Left forelimb (tissue), 1 donor: ENCODE measurements around the gene TMEM63C.
"Not testable (repeated sequence)": the region's sequence is repeated elsewhere in the genome, so short reads cannot be mapped to it uniquely, and the experiment has no call there.

ENCODE experiments used
- DNase-seq: peaks from one replicate; pipeline ENCODE4 v3.0.0-alpha.2; 2018; ENCODE audit warnings: low spot score

TMEM63C gene

DNA sequence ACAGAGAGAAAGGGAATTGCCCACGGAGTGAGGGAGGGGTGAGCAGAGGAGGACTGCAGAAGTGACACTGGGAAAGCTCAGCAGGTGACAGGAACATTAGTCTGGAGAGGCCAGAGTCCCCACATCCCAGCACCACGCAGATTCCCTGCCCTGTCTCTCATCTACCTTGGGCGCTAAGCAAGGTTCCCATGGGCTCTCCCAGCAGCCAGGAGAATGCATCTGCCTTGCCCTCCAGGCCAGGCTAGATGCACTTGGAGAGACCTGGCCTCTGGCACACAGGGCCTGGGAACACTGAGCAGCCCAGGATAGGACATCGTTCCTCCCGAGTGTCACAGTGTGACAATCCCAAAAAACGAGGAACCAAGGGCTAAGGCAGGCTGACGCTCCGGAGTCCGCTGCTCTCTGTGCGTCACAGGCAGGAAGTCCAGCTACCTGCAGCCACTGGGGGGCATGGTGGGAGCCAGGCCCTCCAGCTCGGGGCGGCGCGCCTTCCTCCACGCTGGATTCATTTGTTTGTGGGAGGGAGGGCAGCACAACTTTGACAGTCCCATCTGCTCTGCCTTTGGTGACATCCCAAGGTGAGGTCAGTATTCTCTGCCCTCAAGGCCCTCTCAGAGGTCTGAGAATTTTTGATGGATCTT, 94.8 kb downstream of the TMEM63C start:
- no peak for DNase-seq

DNA sequence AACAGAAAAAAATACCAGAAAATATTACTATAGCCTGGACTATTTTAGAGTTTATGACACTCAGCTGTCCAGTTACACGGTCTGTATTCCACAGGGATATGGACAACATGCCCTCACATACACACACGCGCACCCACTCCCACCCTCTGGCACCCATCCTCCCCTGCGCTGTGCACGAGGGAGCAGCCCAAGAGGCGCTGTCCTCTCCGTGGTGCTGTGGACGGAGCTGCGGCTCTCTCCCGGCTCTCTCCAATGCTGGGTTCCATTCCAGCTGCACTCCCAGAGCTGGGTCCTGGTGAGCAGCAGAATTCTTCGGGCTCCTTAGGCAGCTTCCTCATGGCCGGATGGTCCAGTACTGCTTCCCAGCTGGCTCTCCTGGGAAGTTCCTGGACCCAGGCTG, 95.4 kb downstream of the TMEM63C start:
- DNase-seq: no peak

DNA sequence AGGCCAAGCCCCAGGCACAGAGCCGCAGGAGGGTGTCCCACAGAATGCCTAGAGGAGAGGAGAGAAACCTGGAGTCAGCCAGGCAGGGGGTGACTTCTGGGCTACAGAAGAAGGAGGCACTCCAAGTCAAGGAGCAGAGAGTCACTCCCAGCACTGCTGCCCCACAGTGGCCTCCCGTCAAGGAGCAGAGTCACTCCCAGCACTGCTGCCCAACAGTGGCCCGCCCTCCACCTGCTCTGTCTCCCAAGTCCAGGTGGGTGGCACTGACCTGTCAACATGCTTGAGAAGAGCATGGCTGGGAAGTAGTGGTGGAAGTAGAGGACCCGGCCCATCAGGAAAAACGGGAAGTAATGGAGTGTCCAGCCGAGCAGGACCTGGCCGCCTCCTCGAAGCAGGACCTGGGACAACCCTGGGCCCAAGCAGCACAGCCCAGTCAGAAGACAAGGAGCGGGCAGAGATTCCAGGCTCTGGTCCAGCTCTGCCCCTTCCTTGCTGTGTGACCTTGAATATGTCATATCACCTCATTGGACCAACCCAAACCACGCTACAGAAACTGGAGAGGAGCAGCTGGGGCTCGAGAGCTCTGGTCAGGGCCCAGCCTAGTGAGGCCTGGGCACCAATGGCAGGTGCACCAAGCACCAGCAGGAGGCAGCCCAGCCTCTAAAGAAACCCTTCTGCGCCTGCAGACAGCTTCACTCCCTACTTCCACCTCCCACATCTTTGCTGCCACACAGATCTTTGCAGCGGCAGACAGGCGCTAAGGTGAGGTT, 97.0 kb downstream of the TMEM63C start:
- DNase-seq: no peak

DNA sequence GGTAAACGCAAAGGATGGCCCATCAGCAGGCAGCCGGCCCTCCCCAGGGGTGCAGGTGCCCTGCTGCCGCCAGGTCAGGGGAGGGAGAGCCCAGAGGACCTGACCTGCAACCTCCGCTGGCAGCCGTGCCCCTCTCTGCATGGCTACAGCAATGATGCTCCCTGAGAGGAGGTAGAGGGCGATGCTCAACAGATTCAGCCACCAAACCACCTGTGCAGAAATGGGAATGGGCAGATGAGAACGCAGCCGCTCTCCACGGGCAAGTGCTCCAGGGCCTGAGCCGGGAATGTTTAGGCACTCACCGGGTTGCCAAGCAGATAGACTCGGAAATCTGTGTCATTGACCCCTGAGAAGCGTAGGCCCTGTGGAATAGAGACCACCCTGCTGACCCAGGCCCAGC, 98.1 kb downstream of the TMEM63C start:
- DNase-seq: no peak

DNA sequence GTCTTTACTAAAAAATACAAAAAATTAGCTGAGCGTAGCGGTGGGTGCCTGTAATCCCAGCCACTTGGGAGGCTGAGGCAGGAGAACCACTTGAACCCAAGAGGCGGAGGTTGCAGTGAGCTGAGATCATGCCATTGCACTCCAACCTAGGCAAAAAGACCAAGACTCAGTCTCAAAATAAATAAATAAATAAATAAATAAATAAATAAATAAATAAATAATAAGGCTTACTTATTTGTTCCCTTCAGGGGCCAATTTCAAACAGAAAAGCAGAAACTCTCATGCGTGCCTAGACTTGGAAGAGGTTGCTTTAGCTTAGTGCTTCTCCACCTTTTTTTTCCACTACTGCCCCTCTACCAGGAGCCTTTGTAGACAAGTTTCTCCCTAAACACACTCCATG, 99.3 kb downstream of the TMEM63C start:
- not testable (repeated sequence) for DNase-seq

DNA sequence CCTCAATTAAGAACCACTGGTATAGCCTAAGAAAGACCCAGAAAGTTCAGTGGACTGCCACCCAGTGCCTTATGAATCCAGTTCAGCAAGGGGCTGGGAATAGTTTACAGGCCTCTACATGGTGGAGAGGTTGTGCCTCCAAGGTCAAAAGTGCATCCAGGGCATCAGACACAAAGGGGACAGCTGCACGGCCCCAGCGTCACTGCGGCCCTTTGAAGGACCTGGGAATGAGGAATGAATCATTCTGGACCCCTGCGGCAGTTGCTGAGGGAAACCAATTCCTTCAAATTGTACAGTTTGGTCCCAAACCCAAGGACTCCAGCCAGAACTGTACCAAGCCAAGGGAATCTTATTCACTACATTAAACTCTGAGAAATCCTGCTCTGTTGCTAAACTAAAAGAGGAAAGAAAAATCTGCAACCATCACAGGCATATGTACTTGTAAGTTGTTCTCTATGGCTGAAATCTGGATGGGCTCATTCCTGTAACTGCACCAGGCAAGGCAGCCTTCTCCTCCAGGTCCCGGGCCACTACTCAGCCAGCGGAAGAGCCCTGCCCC, 100.3 kb downstream of the TMEM63C start:
- DNase-seq: no peak

DNA sequence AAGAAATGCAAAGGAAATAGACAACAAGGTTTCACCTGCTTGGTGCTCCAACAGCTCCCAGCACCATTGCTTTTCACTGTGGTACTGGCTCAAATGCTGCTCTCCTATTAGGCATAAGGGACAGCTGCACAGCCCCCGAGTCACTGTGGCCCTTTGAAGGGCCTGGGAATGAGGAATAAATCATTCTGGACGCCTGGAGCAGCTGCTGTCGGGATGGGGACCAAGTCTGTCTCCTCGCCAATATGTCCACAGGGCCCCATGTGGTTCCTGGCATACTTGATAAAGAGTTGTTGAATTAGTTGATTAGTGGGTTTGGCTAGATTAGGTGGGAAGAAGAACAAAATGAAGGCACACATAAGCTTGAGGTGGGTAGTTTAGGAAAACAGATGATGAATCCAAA, 102.5 kb downstream of the TMEM63C start:
- no peak for DNase-seq

DNA sequence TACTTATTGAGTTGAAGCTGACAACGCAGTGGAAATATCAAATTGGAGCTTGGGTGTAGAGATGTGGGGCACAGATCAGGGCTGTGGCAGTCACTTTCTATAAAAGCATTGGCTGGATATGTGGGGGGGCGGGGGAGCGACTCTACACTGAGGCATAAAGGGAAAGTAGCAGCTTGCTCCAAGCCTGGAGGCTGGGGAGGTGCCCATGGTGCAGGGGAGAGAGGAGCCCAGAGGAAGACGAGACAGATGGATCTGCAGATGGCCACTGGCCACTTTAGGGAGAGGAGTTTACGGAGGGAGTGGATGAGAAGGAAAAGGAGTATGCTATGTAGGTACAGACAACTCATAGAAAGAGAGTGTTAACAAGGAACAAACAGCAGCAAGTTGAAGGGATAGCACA, 102.9 kb downstream of the TMEM63C start:
- DNase-seq: no peak

DNA sequence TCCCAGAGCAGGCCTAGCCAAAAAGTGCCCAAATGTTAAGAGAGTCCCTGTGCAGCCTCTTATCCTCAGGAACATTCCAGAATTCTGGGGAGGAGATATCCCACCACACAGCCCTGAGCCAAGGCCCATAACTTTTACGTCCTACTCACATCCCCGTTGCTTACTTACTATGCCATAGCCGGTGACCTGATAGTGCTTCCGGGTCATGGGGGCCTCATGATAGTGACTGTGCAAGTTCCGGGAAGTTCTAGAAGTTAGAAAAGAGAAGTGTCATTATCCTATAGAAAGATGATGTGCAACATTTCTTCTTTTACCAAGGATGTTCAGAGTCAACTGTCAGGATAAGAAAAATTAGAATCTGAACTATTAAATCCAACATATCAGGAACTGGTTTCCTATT, 105.0 kb downstream of the TMEM63C start:
- no peak for DNase-seq

DNA sequence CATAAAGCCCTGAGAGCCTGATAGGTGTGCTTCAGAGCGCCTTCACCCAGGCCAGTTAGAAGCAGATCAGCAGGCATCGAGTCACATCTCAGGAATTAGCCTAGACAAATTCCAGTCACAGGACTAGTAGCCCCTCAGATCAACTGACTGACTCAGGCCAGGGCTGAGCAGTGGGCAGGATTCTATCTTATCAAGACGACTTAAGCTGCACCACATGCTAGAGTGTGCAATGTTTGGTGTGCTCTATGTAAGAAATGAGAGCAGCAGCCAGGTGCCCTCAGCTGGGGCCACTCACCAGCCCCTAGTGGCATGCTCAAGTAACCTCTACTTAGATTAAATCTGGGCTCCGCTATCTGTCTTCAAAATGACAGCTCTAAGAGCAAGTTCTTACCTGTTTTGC, 109.1 kb downstream of the TMEM63C start:
- DNase-seq: no peak

DNA sequence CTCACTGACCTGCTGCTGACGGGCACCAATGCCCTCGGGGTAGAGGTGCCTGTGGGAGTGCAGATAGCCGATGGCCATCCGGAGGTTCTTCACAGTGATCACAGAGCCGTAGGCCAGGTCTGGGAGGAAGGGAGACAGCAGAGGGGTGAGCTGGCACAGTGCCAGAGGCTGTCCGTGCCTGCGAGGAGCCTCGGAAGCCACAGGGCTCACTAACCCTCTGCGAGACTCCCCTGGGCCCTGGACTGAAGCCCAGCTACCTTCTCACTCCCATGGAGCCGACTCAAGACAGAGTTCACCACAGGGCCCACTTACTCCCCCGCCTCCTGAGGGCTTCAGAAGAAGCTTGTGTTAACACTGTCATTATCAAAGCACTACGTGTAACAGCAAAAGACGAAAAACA, 114.6 kb downstream of the TMEM63C start:
- DNase-seq: no peak

DNA sequence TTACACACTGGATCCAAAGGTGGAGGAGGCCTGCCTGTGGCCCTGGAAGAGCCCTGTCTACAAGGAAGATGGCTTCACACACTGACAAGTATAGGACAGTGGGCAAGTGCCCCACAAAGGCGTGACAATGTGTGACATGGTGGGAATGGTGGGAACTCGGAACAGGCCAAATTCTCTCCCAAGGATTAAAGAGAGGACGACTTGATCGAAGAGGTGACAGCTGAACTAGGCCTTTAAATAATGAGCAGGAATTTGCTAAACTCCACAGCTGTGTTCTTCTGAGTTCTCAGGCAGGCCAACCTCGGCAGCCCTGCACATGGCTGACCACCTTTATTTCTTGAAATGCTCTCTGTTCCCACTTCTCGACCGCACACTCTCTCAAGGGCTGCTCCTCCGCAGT, 115.3 kb downstream of the TMEM63C start:
- no peak for DNase-seq

DNA sequence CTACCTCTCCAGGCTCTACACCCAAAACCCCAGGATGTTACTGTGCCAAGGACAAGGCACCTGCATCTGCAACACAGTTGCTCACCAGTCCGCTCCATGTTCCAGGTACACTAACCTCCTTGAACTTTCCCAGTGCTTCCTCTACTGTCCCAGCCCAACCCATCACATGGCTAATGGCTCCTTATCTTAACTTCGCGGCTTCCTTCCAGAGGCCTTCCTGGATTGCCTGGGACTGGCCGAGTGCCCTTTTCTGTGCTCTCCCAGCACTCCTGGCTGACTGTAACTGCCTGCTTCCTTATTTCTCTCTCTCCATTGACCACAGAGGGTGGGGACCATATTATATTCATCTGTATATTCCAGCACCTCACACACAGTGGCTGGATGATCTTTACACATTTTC, 118.2 kb downstream of the TMEM63C start:
- no peak for DNase-seq

DNA sequence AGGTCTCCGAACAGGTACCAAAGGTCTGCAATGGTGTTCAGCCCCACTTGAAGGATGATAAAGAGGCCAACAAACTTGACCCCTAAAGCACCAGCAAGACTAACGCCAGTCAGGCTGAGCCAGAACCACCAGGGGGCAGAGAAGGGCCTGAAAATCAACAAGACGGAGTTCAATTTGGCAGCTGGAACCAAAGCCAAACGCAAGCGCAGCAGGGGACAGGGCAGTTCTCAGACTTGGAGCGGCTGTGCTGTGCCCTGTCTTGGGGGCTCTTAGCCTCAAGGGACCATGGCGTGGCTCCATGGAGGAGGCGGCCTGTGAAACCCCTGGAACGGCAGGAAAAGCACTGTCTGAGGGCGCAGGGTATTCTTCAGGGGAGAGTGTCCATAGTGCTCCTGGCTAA, 119.5 kb downstream of the TMEM63C start:
- DNase-seq: no peak

DNA sequence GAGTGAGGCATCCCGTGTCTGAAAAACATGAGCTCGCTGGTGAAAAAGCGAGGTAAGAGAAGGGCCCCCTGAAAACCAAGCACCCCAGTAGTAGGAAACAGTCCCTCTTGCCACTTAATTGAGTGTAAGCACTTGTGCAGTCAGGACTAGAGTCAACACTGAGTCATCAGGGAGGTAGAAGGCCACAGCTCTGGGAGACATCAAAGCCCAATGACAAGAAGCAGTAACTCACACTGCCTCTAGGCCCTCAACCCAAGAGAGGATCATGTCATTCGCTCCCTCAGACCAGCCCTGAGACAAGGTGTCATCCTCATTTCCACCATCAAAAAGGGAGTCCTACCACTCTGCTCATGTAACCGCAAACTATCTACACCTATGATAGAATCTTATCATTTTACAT, 121.3 kb downstream of the TMEM63C start:
- DNase-seq: no peak

DNA sequence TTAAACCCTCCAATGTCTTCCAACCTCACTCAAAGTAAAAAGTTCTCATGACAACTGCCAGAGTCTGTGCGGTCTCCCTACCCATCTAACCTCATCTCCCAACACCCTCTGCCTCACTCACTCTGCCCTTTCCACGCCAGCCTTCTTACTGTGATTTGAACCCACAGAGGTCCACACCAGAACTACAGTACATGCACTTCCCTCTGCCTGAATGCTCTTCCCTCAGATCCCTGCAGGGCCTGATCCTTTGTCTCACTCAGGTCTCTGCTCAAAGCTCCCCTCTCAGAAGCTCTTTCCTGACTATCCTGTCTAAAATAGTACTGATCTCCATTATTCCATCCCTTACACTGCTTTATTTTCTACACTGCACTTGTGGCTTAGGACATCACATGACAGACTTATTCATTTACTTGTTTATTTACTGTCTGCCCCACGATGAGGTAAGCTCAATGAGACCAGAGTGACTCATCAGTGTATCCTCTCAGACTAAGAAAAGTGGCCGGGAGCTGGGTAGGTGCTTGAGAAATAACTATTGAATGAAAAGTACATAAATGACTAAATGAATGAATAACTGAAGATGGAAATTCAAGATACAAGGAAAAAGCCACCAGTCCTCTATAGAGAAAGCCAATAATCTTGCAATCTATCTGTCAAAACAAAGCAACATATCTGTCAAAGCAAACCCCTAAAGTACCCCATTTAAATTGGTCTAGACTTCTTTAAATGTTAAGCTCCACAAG, 122.0 kb downstream of the TMEM63C start:
- no peak for DNase-seq

DNA sequence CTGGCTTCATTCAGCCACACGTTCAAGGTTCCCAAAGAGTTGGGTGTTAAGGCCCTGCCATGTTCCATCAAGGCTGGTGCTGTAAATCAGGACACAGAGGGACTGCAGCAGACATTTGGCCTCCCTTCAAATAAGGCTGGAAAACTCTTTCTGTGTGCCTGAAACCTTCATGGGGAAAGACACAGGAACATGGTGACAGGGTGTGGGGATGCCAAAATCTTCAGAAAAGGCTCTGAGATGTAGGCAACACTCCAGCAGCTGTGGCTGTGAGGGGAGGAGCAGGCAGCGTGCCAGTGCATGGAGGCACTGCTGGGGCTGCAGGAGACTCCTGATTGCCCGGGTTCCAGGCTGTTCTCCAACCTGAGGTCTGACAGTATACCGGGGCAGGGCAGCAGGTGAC, 124.1 kb downstream of the TMEM63C start:
- no peak for DNase-seq

DNA sequence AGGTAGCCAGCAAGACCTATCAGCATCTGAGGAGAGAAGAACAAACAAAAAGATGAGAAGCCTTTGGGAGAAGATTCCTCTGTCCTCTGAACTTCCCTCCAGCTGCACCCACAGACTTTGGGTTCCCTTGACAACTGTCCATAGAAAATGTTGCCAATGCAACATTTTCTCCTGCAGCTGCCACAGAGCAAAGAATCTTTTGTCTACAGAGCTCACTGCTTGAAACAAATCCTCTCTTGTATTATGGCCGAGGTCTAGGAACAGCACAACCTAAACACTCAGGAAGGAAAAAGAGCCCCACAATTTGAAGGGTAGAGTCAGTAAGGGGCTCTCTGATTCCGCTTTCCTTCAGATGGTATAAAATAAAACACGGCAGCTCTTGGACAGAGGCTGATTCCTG, 124.8 kb downstream of the TMEM63C start:
- no peak for DNase-seq

DNA sequence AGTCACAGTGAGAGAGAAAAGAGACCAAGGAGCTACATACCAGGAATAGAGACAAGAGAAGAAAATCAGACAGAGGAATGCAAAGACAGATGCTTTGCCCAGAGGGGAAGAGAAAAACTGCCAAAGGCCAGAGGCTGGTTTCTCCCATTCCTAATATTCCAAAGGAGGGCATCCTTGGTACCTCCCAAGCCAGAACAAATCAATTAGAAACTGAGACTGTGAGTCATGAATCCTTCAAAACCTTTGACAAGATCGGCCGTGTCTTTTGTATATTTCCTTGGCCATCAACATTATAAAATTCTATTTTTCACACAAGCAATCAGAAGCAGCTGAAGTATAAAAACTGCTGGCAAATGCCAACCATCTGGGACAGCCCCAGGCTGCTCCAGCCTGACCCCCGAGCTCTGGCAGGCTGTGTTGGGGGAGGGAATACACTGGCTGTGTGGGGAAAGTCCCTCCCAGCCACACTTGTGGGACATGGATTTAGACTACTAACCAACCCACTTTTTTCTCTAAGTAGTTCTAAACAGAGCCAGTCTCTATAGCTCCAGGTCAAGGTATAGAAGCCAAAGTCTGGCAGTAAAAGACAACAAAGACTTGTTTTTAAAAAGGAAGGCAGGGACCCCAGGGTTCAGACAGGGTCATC, 125.4 kb downstream of the TMEM63C start:
- no peak for DNase-seq
